ENCODE measurements around the gene SMOC1.

SMOC1 gene

DNA sequence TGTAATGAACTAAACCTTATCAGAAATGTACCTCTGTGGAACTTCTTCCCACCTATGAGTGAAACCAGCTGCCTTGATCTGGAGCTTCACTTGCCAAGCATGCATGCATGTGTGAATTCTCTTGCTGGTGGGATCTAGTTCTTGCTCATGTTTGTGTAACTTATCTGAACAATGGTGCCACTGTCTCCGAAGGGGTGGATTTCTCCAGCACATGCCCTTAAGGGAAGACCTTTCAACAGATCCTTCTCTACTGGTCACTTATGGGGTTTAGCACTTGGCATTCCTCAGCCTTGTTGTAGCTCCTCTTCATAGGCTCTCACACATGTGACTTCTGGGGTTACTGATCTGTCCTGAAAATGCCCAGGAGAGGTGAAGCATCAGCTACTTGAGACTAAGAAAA, 25.0 kb downstream of the SMOC1 start:
- WGBS, 2 donors (ENCODE audit: extremely low coverage in 2 of 2, insufficient read length in 2 of 2, insufficient replicate concordance in 1 of 2) = no CpG with 5 or more reads among the region's 1 CpG
- no peak overlapping the region for H3K9ac ChIP-seq (ENCODE audit: low read depth, low read length, poor library complexity)
- no peak overlapping the region for H2AFZ ChIP-seq (ENCODE audit: low read length)
- no peak overlapping the region for H3K4me2 ChIP-seq (ENCODE audit: insufficient read depth, low read length, poor library complexity, severe bottlenecking)
- H2BK12ac ChIP-seq (ENCODE audit: low read length) = no peak overlapping the region
- no peak overlapping the region for H2BK5ac ChIP-seq (ENCODE audit: low read length)
- H3K79me1 ChIP-seq (ENCODE audit: low read depth, low read length) = peaks cover 2% of the 10 kb centered on the region
- peaks cover 0 to 2% of the 10 kb centered on the region in 2 donors for H3K4me1 ChIP-seq (ENCODE audit: control insufficient read depth in 2 of 2, insufficient read depth in 1 of 2, low read depth in 1 of 2, low read length in 2 of 2)
- DNase-seq (ENCODE audit: low spot score) = no peak
- no peak overlapping the region for H2AK5ac ChIP-seq (ENCODE audit: low read depth, low read length)
- peaks cover 17 to 48% of the 10 kb centered on the region in 2 donors for H3K36me3 ChIP-seq (replicated peaks in 1 of 2; ENCODE audit: control insufficient read depth in 2 of 2, insufficient read depth in 2 of 2, low read length in 2 of 2)
- no peak overlapping the region for H3K18ac ChIP-seq (ENCODE audit: low read length)
- no peak overlapping the region for H4K91ac ChIP-seq (ENCODE audit: low read depth, low read length, poor library complexity)
- no peak overlapping the region for H4K8ac ChIP-seq (ENCODE audit: low read depth, low read length)
- peaks cover 19 to 30% of the 10 kb centered on the region in 2 donors for H3K9me3 ChIP-seq (replicated peaks in 1 of 2; ENCODE audit: control insufficient read depth in 2 of 2, insufficient read depth in 1 of 2, low read depth in 1 of 2, low read length in 2 of 2)
- no peak overlapping the region for H2BK120ac ChIP-seq (ENCODE audit: low read depth, low read length)
- no peaks in the 10 kb centered on the region for H3K27me3 ChIP-seq (ENCODE audit: control insufficient read depth in 3 of 3, insufficient read depth in 3 of 3, low read depth in 1 of 3, low read length in 3 of 3)
- no peak overlapping the region for H3K23ac ChIP-seq (ENCODE audit: low read depth, low read length, poor library complexity)
- no peak overlapping the region for H3K4ac ChIP-seq (ENCODE audit: low read length)
- no peak overlapping the region for H3K4me3 ChIP-seq (ENCODE audit: low read length in 2 of 2)
- no peak overlapping the region for H2BK15ac ChIP-seq (ENCODE audit: low read length)
- H3K27ac ChIP-seq (replicated peaks; ENCODE audit: low read length) = no peak overlapping the region
- H3K14ac ChIP-seq (ENCODE audit: low read length) = no peak overlapping the region

DNA sequence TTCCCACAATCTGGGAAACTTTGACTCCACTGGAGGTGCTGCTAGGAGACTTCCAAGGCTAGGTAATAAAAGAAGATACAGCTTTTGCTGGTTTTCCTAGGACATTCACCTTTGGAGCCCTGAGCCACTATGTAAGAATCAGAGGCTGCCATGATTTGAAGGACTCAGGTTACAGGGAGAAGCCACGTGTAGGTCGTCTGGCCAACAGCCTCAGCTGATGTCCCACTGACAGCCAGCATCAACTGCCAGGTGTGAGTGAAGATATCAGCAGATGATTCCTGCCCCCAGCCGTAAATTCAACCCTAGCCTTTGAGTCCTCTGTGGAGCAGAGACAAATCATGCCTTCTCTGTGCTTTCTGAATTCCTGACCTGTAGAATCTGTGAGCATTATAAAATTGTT, 27.0 kb downstream of the SMOC1 start:
- H3K27me3 ChIP-seq (ENCODE audit: control insufficient read depth in 3 of 3, insufficient read depth in 3 of 3, low read depth in 1 of 3, low read length in 3 of 3) = no peaks in the 10 kb centered on the region
- no peak overlapping the region for H2BK15ac ChIP-seq (ENCODE audit: low read length)
- no peak overlapping the region for H2BK5ac ChIP-seq (ENCODE audit: low read length)
- peaks cover 15 to 42% of the 10 kb centered on the region in 2 donors for H3K36me3 ChIP-seq (replicated peaks in 1 of 2; ENCODE audit: control insufficient read depth in 2 of 2, insufficient read depth in 2 of 2, low read length in 2 of 2)
- H3K27ac ChIP-seq (replicated peaks; ENCODE audit: low read length) = no peak overlapping the region
- H2AFZ ChIP-seq (ENCODE audit: low read length) = no peak overlapping the region
- peaks cover 4% of the 10 kb centered on the region for H3K79me1 ChIP-seq (ENCODE audit: low read depth, low read length)
- no peak overlapping the region for H3K18ac ChIP-seq (ENCODE audit: low read length)
- no peak overlapping the region for H3K4ac ChIP-seq (ENCODE audit: low read length)
- no peak overlapping the region for H3K23ac ChIP-seq (ENCODE audit: low read depth, low read length, poor library complexity)
- H4K91ac ChIP-seq (ENCODE audit: low read depth, low read length, poor library complexity) = no peak overlapping the region
- H3K9me3 ChIP-seq (replicated peaks in 1 of 2; ENCODE audit: control insufficient read depth in 2 of 2, insufficient read depth in 1 of 2, low read depth in 1 of 2, low read length in 2 of 2) = peaks cover 15 to 19% of the 10 kb centered on the region in 2 donors
- H2BK12ac ChIP-seq (ENCODE audit: low read length) = no peak overlapping the region
- no peak overlapping the region for H2AK5ac ChIP-seq (ENCODE audit: low read depth, low read length)
- DNase-seq (ENCODE audit: low spot score) = no peak
- H3K4me2 ChIP-seq (ENCODE audit: insufficient read depth, low read length, poor library complexity, severe bottlenecking) = no peak overlapping the region
- H3K4me3 ChIP-seq (ENCODE audit: low read length in 2 of 2) = no peak overlapping the region
- WGBS, 2 donors (ENCODE audit: extremely low coverage in 2 of 2, insufficient read length in 2 of 2, insufficient replicate concordance in 1 of 2) = no CpG with 5 or more reads among the region's 3 CpGs
- no peak overlapping the region for H2BK120ac ChIP-seq (ENCODE audit: low read depth, low read length)
- H3K4me1 ChIP-seq (ENCODE audit: control insufficient read depth in 2 of 2, insufficient read depth in 1 of 2, low read depth in 1 of 2, low read length in 2 of 2) = peaks cover 0 to 2% of the 10 kb centered on the region in 2 donors
- H3K14ac ChIP-seq (ENCODE audit: low read length) = no peak overlapping the region
- no peak overlapping the region for H3K9ac ChIP-seq (ENCODE audit: low read depth, low read length, poor library complexity)
- H4K8ac ChIP-seq (ENCODE audit: low read depth, low read length) = no peak overlapping the region

DNA sequence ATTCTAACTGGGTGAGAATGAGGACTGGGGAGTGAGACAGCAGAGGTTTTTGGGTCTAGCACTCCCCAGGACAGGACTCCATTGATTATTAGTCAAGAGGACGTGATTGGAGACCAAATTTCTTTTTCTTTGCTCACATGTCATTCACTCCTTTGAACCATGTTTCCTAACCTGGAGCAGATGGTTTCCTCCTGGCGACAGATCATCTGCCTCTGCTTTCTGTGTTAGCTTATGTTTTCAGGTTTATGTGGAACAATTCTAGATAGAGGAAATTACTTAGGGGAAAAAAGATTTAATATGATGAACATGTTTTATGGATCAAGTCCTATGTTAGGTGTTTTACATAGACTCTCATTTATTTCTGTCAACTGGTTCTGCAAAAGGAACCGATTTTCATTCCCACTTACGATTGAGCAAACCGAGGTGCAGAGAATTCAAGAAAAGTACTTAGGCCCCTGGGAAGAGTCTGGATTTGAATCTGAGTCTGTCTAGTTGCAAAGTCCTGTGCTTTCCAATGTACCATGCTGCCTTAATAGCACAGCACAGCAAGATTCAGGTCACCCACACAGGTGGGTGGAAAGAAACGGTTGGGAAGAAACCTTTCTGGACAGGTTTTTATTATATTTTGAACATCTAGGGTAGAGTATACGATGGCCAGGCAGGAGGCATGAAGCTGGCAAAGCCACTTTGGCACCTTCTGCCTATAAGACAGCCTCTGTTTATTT, 30.8 kb downstream of the SMOC1 start:
- no CpG with 5 or more reads among the region's 7 CpGs for WGBS, 2 donors (ENCODE audit: extremely low coverage in 2 of 2, insufficient read length in 2 of 2, insufficient replicate concordance in 1 of 2)
- H3K14ac ChIP-seq (ENCODE audit: low read length) = no peak overlapping the region
- no peaks in the 10 kb centered on the region for H3K27me3 ChIP-seq (ENCODE audit: control insufficient read depth in 3 of 3, insufficient read depth in 3 of 3, low read depth in 1 of 3, low read length in 3 of 3)
- peaks cover 2 to 29% of the 10 kb centered on the region in 2 donors for H3K36me3 ChIP-seq (replicated peaks in 1 of 2; ENCODE audit: control insufficient read depth in 2 of 2, insufficient read depth in 2 of 2, low read length in 2 of 2)
- H3K4me2 ChIP-seq (ENCODE audit: insufficient read depth, low read length, poor library complexity, severe bottlenecking) = no peak overlapping the region
- H3K18ac ChIP-seq (ENCODE audit: low read length) = no peak overlapping the region
- H2BK5ac ChIP-seq (ENCODE audit: low read length) = no peak overlapping the region
- no peak overlapping the region for H2BK15ac ChIP-seq (ENCODE audit: low read length)
- no peak overlapping the region for H4K91ac ChIP-seq (ENCODE audit: low read depth, low read length, poor library complexity)
- H3K4ac ChIP-seq (ENCODE audit: low read length) = no peak overlapping the region
- H3K9ac ChIP-seq (ENCODE audit: low read depth, low read length, poor library complexity) = no peak overlapping the region
- H2AFZ ChIP-seq (ENCODE audit: low read length) = no peak overlapping the region
- H3K4me1 ChIP-seq (ENCODE audit: control insufficient read depth in 2 of 2, insufficient read depth in 1 of 2, low read depth in 1 of 2, low read length in 2 of 2) = peaks cover 0 to 2% of the 10 kb centered on the region in 2 donors
- no peak overlapping the region for H2AK5ac ChIP-seq (ENCODE audit: low read depth, low read length)
- H2BK120ac ChIP-seq (ENCODE audit: low read depth, low read length) = no peak overlapping the region
- H3K27ac ChIP-seq (replicated peaks; ENCODE audit: low read length) = no peak overlapping the region
- H3K4me3 ChIP-seq (ENCODE audit: low read length in 2 of 2) = no peak overlapping the region
- H3K79me1 ChIP-seq (ENCODE audit: low read depth, low read length) = peaks cover 2% of the 10 kb centered on the region
- H3K23ac ChIP-seq (ENCODE audit: low read depth, low read length, poor library complexity) = no peak overlapping the region
- no peak overlapping the region for H2BK12ac ChIP-seq (ENCODE audit: low read length)
- H4K8ac ChIP-seq (ENCODE audit: low read depth, low read length) = no peak overlapping the region
- H3K9me3 ChIP-seq (replicated peaks in 1 of 2; ENCODE audit: control insufficient read depth in 2 of 2, insufficient read depth in 1 of 2, low read depth in 1 of 2, low read length in 2 of 2) = peaks cover 0 to 2% of the 10 kb centered on the region in 2 donors
- no peak for DNase-seq (ENCODE audit: low spot score)

- Histone ChIP-seq H2AK5ac (ENCODE audit: low read depth, low read length) (no peak overlapping the region), H3K23ac (ENCODE audit: low read depth, low read length, poor library complexity) (no peak overlapping the region), H2BK120ac (ENCODE audit: low read depth, low read length) (no peak overlapping the region), H3K9me3 (replicated peaks in 1 of 2; ENCODE audit: control insufficient read depth in 2 of 2, insufficient read depth in 1 of 2, low read depth in 1 of 2, low read length in 2 of 2) (no peaks in the 10 kb centered on the region), H3K36me3 (replicated peaks in 1 of 2; ENCODE audit: control insufficient read depth in 2 of 2, insufficient read depth in 2 of 2, low read length in 2 of 2) (peaks cover 4 to 36% of the 10 kb centered on the region in 2 donors), H3K27me3 (ENCODE audit: control insufficient read depth in 3 of 3, insufficient read depth in 3 of 3, low read depth in 1 of 3, low read length in 3 of 3) (no peaks in the 10 kb centered on the region), H4K91ac (ENCODE audit: low read depth, low read length, poor library complexity) (no peak overlapping the region), H3K4ac (ENCODE audit: low read length) (no peak overlapping the region), H3K9ac (ENCODE audit: low read depth, low read length, poor library complexity) (no peak overlapping the region), H2BK12ac (ENCODE audit: low read length) (no peak overlapping the region), H3K18ac (ENCODE audit: low read length) (no peak overlapping the region), H4K8ac (ENCODE audit: low read depth, low read length) (no peak overlapping the region), H3K4me2 (ENCODE audit: insufficient read depth, low read length, poor library complexity, severe bottlenecking) (no peak overlapping the region), H3K14ac (ENCODE audit: low read length) (no peak overlapping the region), H2BK15ac (ENCODE audit: low read length) (no peak overlapping the region), H3K27ac (replicated peaks; ENCODE audit: low read length) (no peak overlapping the region), H3K4me3 (ENCODE audit: low read length in 2 of 2) (no peak overlapping the region), H3K4me1 (ENCODE audit: control insufficient read depth in 2 of 2, insufficient read depth in 1 of 2, low read depth in 1 of 2, low read length in 2 of 2) (peaks cover 0 to 4% of the 10 kb centered on the region in 2 donors), H2AFZ (ENCODE audit: low read length) (no peak overlapping the region), H2BK5ac (ENCODE audit: low read length) (no peak overlapping the region), H3K79me1 (ENCODE audit: low read depth, low read length) (peaks cover 5% of the 10 kb centered on the region)
- WGBS, 2 donors (ENCODE audit: extremely low coverage in 2 of 2, insufficient read length in 2 of 2, insufficient replicate concordance in 1 of 2) = no CpG with 5 or more reads among the region's 3 CpGs
- DNase-seq (ENCODE audit: low spot score) = no peak
These were observed 31.7 kb downstream of the SMOC1 start for GRCh38 chr14:69910871-69911270.

All from neuronal stem cell (in vitro differentiated cells).